Dedifferentiated amniotic fluid mesenchymal stem cell (primary cell): ENCODE measurements around the gene ACOT8.

Source experiments
- DNase-seq: peaks from one replicate; pipeline ENCODE4 v3.0.0-alpha.2; 2016; ENCODE audit errors: extremely low spot score

The ACOT8 gene

DNA sequence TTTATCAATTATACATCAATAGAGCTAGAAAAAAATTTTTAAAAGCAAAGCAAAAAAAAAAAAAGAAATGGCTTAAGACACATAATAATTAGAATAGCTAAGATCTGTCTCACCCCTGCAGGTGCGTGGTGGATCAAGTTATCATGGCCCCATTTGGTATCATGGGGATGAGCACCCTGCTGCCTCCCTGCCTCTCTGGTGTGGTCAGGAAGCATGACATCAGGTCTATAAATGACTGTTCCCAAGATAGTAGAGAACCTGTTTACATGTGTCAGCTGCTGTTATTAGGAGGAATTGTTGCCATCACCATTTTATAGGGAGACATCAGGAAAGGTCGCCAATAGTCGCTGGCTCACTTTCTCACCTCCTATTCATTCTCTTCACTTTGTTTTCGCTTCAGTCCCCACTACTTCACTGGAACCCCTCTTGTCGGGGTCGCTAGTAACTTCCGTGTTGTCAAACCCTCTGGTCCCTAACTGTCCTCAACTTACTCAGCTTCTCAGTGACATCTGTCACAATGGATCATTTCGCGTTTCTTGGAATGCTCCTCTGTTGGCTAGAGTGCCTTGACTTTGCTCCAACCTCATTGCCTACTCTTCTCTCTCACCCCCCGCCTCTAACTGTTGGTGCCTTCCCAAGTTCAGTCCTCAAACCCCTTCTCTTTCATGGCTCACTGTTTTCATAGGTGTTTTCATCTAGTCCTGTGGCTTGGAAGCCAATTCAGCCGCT lies 60.7 kb downstream of the ACOT8 start:
- no peak for DNase-seq

- no peak for DNase-seq
These were observed 64.7 kb downstream of the ACOT8 start for GRCh38 chr20:45792317-45793118.
